ENCODE data around the gene NRG3. TPM values are rescaled to one million over a fixed set of nuclear protein-coding genes. Genes with fewer than 3 reads are reported as not detected.

The NRG3 gene
- total and polyA plus RNA-seq, 9 donors = 0.04 to 4.5 (median 0.15) TPM; not detected in 2

- WGBS, 3 donors = 89 to 95% (median 93%) methylated on average over 3 of the region's 3 CpGs
- TF ChIP-seq POLR2A (IDR thresholded peaks at IDR 0.05) (no peak), EP300 (IDR thresholded peaks at IDR 0.05) (no peak), CTCF (IDR thresholded peaks at IDR 0.05) (no peak)
Measured at GRCh38 chr10:82847242-82847641, 972.2 kb downstream of the NRG3 start.

GRCh38 chr10:82850191-82850590 lies 975.2 kb downstream of the NRG3 start:
- no peaks in the 10 kb centered on the region for H3K4me1 ChIP-seq (ENCODE audit: insufficient read depth)
- DNase-seq = no peak
- H3K27ac ChIP-seq = no peak overlapping the region
- no peaks in the 10 kb centered on the region for H3K36me3 ChIP-seq
- intact Hi-C loops (cut with DNase I) = no loop called here
- H3K9me3 ChIP-seq = no peaks in the 10 kb centered on the region
- TF ChIP-seq POLR2A (IDR thresholded peaks at IDR 0.05) (no peak), EP300 (IDR thresholded peaks at IDR 0.05) (no peak), CTCF (IDR thresholded peaks at IDR 0.05) (no peak)
- H3K27me3 ChIP-seq = no peaks in the 10 kb centered on the region
- WGBS, 3 donors = 75 to 84% (median 78%) methylated on average over 4 of the region's 4 CpGs
- H3K4me3 ChIP-seq = no peak overlapping the region

More at GRCh38 chr10:82847242-82847641, 972.2 kb downstream of the NRG3 start:
- no peak for DNase-seq
- Histone ChIP-seq H3K36me3 (no peaks in the 10 kb centered on the region), H3K9me3 (no peaks in the 10 kb centered on the region), H3K4me3 (no peak overlapping the region), H3K4me1 (ENCODE audit: insufficient read depth) (no peaks in the 10 kb centered on the region), H3K27ac (no peak overlapping the region), H3K27me3 (no peaks in the 10 kb centered on the region)
- intact Hi-C loops (cut with DNase I) = no loop called here

- DNase-seq = no peak
- Histone ChIP-seq H3K27ac (no peak overlapping the region), H3K36me3 (no peaks in the 10 kb centered on the region), H3K4me1 (ENCODE audit: insufficient read depth) (no peaks in the 10 kb centered on the region), H3K4me3 (no peak overlapping the region), H3K27me3 (no peaks in the 10 kb centered on the region), H3K9me3 (no peaks in the 10 kb centered on the region)
- TF ChIP-seq CTCF (IDR thresholded peaks at IDR 0.05) = no peak
- TF ChIP-seq POLR2A (IDR thresholded peaks at IDR 0.05) = no peak
- TF ChIP-seq EP300 (IDR thresholded peaks at IDR 0.05) = no peak
- WGBS, 3 donors = 69 to 77% (median 72%) methylated on average over 3 of the region's 3 CpGs
- intact Hi-C loops (cut with DNase I) = no loop called here
Measured at GRCh38 chr10:82856957-82857613, 982.1 kb downstream of the NRG3 start.

- Histone ChIP-seq H3K27me3 (no peaks in the 10 kb centered on the region), H3K4me3 (no peak overlapping the region), H3K9me3 (no peaks in the 10 kb centered on the region), H3K27ac (no peak overlapping the region), H3K36me3 (no peaks in the 10 kb centered on the region), H3K4me1 (ENCODE audit: insufficient read depth) (no peaks in the 10 kb centered on the region)
- TF ChIP-seq POLR2A (IDR thresholded peaks at IDR 0.05) (no peak), EP300 (IDR thresholded peaks at IDR 0.05) (no peak)
- intact Hi-C loops (cut with DNase I) = no loop called here
- WGBS, 3 donors = 90% methylated on average over 2 of the region's 2 CpGs
- no peak for DNase-seq
Measured at GRCh38 chr10:82861889-82862288, 986.9 kb downstream of the NRG3 start.

GRCh38 chr10:82865366-82865765 lies 990.4 kb downstream of the NRG3 start:
- Histone ChIP-seq H3K27ac (no peak overlapping the region), H3K27me3 (no peaks in the 10 kb centered on the region), H3K4me3 (no peak overlapping the region), H3K36me3 (no peaks in the 10 kb centered on the region), H3K4me1 (ENCODE audit: insufficient read depth) (no peaks in the 10 kb centered on the region), H3K9me3 (no peaks in the 10 kb centered on the region)
- no peak for TF ChIP-seq CTCF (IDR thresholded peaks at IDR 0.05)
- TF ChIP-seq EP300 (IDR thresholded peaks at IDR 0.05) = no peak
- TF ChIP-seq POLR2A (IDR thresholded peaks at IDR 0.05) = no peak
- intact Hi-C loops (cut with DNase I) = no loop called here
- whole genome bisulfite sequencing, 3 donors = 20 to 31% (median 22%) methylated on average over 1 of the region's 1 CpG
- DNase-seq = no peak

Data from ovary (tissue), 9 donors.